ENCODE measurements around the gene GRAMD1A. TPM values are rescaled to one million over a fixed set of nuclear protein-coding genes. Genes with fewer than 3 reads are reported as not detected.

Gene GRAMD1A
- total RNA-seq, 2 experiments from 2014 or later, result 84.2 to 124 TPM

- POLR2A ChIA-PET, result interaction anchor here (0.7 kb wide), 1 partner anchor 16 kb away, joined by 3 read pairs; no protein-coding TSS in a partner anchor
- Histone ChIP-seq H3K4me2 (ENCODE audit: low read length) (peak overlapping the region; percentile 84), H3K4me3 (ENCODE audit: low read depth, low read length, poor library complexity, severe bottlenecking) (peak overlapping the region; percentile 88), H3K4me1 (ENCODE audit: insufficient read depth, low read length, poor library complexity, severe bottlenecking) (peaks cover 19% of the 10 kb centered on the region), H3K9me3 (ENCODE audit: low read length) (peaks cover 4% of the 10 kb centered on the region; the same call in 1 of the 2 replicates), H3K36me3 (ENCODE audit: insufficient read depth, low read length) (peaks cover 31% of the 10 kb centered on the region), H4K20me1 (ENCODE audit: insufficient read depth, low read length) (no peaks in the 10 kb centered on the region), H3K9me2 (ENCODE audit: insufficient read depth, low read length) (no peaks in the 10 kb centered on the region), H2AFZ (ENCODE audit: low read length) (peak overlapping the region; percentile 51; the same call in 1 of the 2 replicates), H3K27ac (ENCODE audit: low read depth, low read length, poor library complexity, severe bottlenecking) (peak overlapping the region; percentile 44), H3K79me2 (ENCODE audit: insufficient read depth, low read depth, low read length) (peaks cover 16% of the 10 kb centered on the region; the same call in 1 of the 2 replicates)
- peak; percentile 67 for DNase-seq (ENCODE audit: low spot score)
- CTCF ChIA-PET (ENCODE audit: unreplicated experiment), result no interaction called here
- no TSS peak for BruUV-seq (replicated peaks)
- TF ChIP-seq CTCF (conservative IDR thresholded peaks at IDR 0.05; ENCODE audit: low read length), result no peak
- no peak for TF ChIP-seq EZH2phosphoT487 (IDR thresholded peaks at IDR 0.05; ENCODE audit: borderline replicate concordance, low read depth, low read length)
- intact Hi-C loops (cut with micrococcal nuclease; ENCODE audit: unreplicated experiment), result no loop called here
These were observed 38.1 kb upstream of the GRAMD1A start for GRCh38 chr19:34961775-34962686.

- Histone ChIP-seq H3K27ac (ENCODE audit: low read depth, low read length, poor library complexity, severe bottlenecking) (peak overlapping the region; percentile 44), H3K9me2 (ENCODE audit: insufficient read depth, low read length) (no peaks in the 10 kb centered on the region), H3K4me2 (ENCODE audit: low read length) (peak overlapping the region; percentile 84), H2AFZ (ENCODE audit: low read length) (peak overlapping the region; percentile 96), H3K9me3 (ENCODE audit: low read length) (peaks cover 10% of the 10 kb centered on the region), H3K36me3 (ENCODE audit: insufficient read depth, low read length) (peaks cover 22% of the 10 kb centered on the region), H3K79me2 (ENCODE audit: insufficient read depth, low read depth, low read length) (peaks cover 16% of the 10 kb centered on the region; the same call in 1 of the 2 replicates), H3K4me3 (ENCODE audit: low read depth, low read length, poor library complexity, severe bottlenecking) (peak overlapping the region; percentile 88), H3K4me1 (ENCODE audit: insufficient read depth, low read length, poor library complexity, severe bottlenecking) (peaks cover 19% of the 10 kb centered on the region), H4K20me1 (ENCODE audit: insufficient read depth, low read length) (no peaks in the 10 kb centered on the region)
- DNase-seq (ENCODE audit: low spot score), result no peak
- ChIA-PET CTCF (ENCODE audit: unreplicated experiment) (interaction anchor here (0.6 kb wide), 1 partner anchor 8 kb away, joined by 3 read pairs; no protein-coding TSS in a partner anchor), POLR2A (interaction anchor here (0.6 to 0.8 kb wide), 2 partner anchors 10 to 52 kb away, joined by 3 read pairs; no protein-coding TSS in a partner anchor)
- intact Hi-C loops (cut with micrococcal nuclease; ENCODE audit: unreplicated experiment), result no loop called here
- no peak for TF ChIP-seq EZH2phosphoT487 (IDR thresholded peaks at IDR 0.05; ENCODE audit: borderline replicate concordance, low read depth, low read length)
- no TSS peak for BruUV-seq (replicated peaks)
These were observed 37.2 kb upstream of the GRAMD1A start for GRCh38 chr19:34962687-34963572.
